K562 (cell line): ENCODE results near the gene TMEM60. TPM values are rescaled to one million over a fixed set of nuclear protein-coding genes. Genes with fewer than 3 reads are reported as not detected.

ENCODE experiments used
- ATF3 ChIP-seq, 2 experiments: fragments of 450-650 bp in 1 of 2; sonication (generic) in 1 of 2; formaldehyde crosslinking in 1 of 2; IDR thresholded peaks in 1 of 2; conservative IDR thresholded peaks in 1 of 2; 2 replicates each; pipeline versions ENCODE4 v1.6.1 to v1.8.1; 2016 to 2023; ENCODE audit warnings: mild to moderate bottlenecking in 2 of 2, moderate library complexity in 2 of 2, inconsistent platforms in 1 of 2, missing genetic modification reagents in 1 of 2
- FOSL1 ChIP-seq: fragments of 200-800 bp; sonication (Bioruptor generic); conservative IDR thresholded peaks from 2 replicates; pipeline ENCODE4 v1.6.1; 2016; ENCODE audit warnings: missing genetic modification characterization, missing compliant biosample characterization
- FOXM1 ChIP-seq, 2 experiments: fragments of 450-650 bp in 1 of 2; sonication (generic) in 1 of 2; formaldehyde crosslinking in 1 of 2; IDR thresholded peaks; 2 replicates each; pipeline versions ENCODE4 v1.6.1 to v1.9.0; 2017 to 2022; ENCODE audit warnings: low read depth in 2 of 2, mild to moderate bottlenecking in 2 of 2, missing genetic modification reagents in 1 of 2, moderate library complexity in 1 of 2
- MED1 ChIP-seq: sonication (generic); formaldehyde crosslinking; IDR thresholded peaks from 2 replicates; pipeline ENCODE4 v1.8.1; 2023; ENCODE audit warnings: missing genetic modification reagents, borderline replicate concordance
- MGA ChIP-seq: fragments of 450-650 bp; IDR thresholded peaks from 2 replicates; pipeline ENCODE4 v1.6.1; 2016; ENCODE audit warnings: mild to moderate bottlenecking, moderate library complexity
- MNT ChIP-seq, 2 experiments: fragments of 450-650 bp; conservative IDR thresholded peaks; 2 replicates each; pipeline ENCODE4 v1.6.1; 2017; ENCODE audit warnings: mild to moderate bottlenecking in 2 of 2, moderate library complexity in 2 of 2
- NFATC3 ChIP-seq: fragments of 450-650 bp; IDR thresholded peaks from 2 replicates; pipeline ENCODE4 v1.6.1; 2017; ENCODE audit warnings: mild to moderate bottlenecking
- PHB ChIP-seq: fragments of 250-450 bp; sonication (Bioruptor Pico); IDR thresholded peaks from 2 replicates; pipeline ENCODE4 v1.5.0; 2021
- TAF15 ChIP-seq: fragments of 200-400 bp; formaldehyde crosslinking; IDR thresholded peaks from 2 replicates; pipeline ENCODE4 v1.6.1; 2017; ENCODE audit warnings: mild to moderate bottlenecking, low read depth, low read length, moderate library complexity
- polyA plus RNA-seq, 8 experiments: library from polyadenylated mRNA; depleted of rRNA in 4 of 8; stranded (reverse) in 5 of 8; unstranded in 3 of 8; fragments of >200 nt; fragmentation: Nextera tagmentation in 2 of 8; fragmentation: Illumina TruSeq in 1 of 8; extraction: Ambion mirVana in 2 of 8; extraction: Trizol in 1 of 8; gene quantifications; 2 replicates each; pipeline versions ENCODE4 v1.2.1 to v1.2.3, GENCODE V29; 2011 to 2014; ENCODE audit warnings: inconsistent platforms in 1 of 8, missing spikeins in 1 of 8
- total RNA-seq, 7 experiments: library from RNA; depleted of rRNA in 6 of 7; stranded (reverse); fragments of >200 nt in 6 of 7; fragmentation: Illumina TruSeq in 2 of 7; extraction: Trizol in 2 of 7; gene quantifications; 2 replicates each; pipeline versions ENCODE4 v1.2.1 to v1.2.3, GENCODE V29; 2011 to 2021; ENCODE audit warnings: low replicate concordance in 1 of 7

The TMEM60 gene
- total and polyA plus RNA-seq, 9 of the 15 experiments (the other 6 are each of a cell fraction or from before 2014, with no cell fraction given), result 12.5 to 140 (median 38.4) TPM

- TF ChIP-seq MGA (peak; percentile 17; the same call in 1 of the 2 replicates), NFATC3 (peak; percentile 84; the same call in 1 of the 2 replicates), FOXM1 (IDR thresholded peaks at IDR 0.05; ENCODE audit: low read depth) (no peak), FOXM1 (CRISPR knock-in tag; IDR thresholded peaks at IDR 0.05; ENCODE audit: low read depth) (0 out of 2 replicates have a peak, but pooled peaks have one; percentile 18), ATF3 (IDR thresholded peaks at IDR 0.05) (0 out of 2 replicates have a peak, but pooled peaks have one; percentile 7), ATF3 (CRISPR knock-in tag; conservative IDR thresholded peaks at IDR 0.05) (no peak), TAF15 (no peak), FOSL1 (tag) (no peak), MNT (conservative IDR thresholded peaks at IDR 0.05) (peak; percentile 48 to 66), MED1 (CRISPR knock-in tag) (no peak), PHB (CRISPR knock-in tag) (no peak)
Observed at GRCh38 chr7:77799078-77799964, 1.1 kb upstream of the TMEM60 start (continued).
